NCI-H128 (cell line): Measurements from ENCODE around the gene ARHGEF37.
"Not testable (repeated sequence)": the region's sequence is repeated elsewhere in the genome, so short reads cannot be mapped to it uniquely, and the experiment has no call there.

Source experiments
- DNase-seq: peaks from one replicate; lab custom pipeline; 2025; ENCODE audit not compliant: unreplicated experiment; lab: John Stamatoyannopoulos, UW

ARHGEF37 gene

DNA sequence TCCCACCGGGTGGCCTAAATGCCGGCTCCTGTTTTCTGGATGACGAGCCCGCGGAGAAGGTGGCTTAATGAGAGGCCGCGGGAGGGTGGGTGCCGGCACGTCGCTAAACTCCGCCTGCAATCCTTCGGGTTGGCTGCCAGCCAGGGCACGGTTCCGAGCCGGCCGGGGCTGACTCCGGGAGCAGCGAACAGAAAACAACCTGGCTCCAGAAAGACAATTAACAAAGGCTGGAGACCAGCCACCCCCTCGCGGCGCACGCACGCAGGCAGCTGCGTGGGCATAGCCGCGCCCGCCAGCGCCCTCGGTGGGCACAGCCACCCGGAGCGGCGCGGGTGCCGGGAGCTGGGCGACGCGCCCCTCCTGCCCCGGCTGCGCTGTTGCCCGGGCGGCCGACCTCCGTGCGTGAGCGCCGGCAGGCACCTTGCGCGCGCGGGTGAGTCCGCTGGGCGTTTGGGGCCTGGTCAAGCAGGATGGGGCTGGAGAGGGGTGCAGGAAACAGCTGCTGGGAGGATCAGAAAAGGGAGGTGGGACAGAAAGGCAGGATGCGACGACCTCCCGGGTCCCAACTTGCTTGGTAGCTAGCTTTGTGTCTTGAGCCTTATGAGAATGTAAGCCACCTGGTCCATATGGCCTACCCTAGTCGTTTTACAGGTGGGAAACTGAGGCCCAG lies at the start of gene ARHGEF37:
TSS of gene ARHGEF37 (plus strand) at position 307 of the 670 bp plus-strand sequence. CDS start 16,272 bp downstream, outside the sequence.
- DNase-seq, result no peak

DNA sequence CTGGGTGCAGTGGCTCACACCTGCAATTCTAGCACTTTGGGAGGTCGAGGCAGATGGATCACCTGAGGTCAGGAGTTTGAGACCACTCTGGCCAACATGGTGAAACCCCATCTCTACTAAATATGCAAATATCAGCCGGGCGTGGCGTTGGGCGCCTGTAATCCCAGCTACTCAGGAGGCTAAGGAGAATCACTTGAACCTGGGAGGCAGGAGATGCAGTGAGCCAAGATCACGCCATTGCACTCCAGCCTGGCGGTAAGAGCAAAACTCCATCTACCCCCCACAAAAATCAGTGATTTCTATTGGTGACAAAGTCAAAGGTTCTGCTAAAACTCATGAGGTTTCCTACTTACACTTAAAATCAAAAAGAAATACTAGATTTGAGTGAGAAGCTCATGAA lies 48.9 kb upstream of the ARHGEF37 start:
- DNase-seq, result no peak

- not testable (repeated sequence) for DNase-seq
Observed at GRCh38 chr5:149535787-149536186, 45.5 kb upstream of the ARHGEF37 start.

GRCh38 chr5:149537374-149537975 lies 43.8 kb upstream of the ARHGEF37 start:
- no peak for DNase-seq

DNA sequence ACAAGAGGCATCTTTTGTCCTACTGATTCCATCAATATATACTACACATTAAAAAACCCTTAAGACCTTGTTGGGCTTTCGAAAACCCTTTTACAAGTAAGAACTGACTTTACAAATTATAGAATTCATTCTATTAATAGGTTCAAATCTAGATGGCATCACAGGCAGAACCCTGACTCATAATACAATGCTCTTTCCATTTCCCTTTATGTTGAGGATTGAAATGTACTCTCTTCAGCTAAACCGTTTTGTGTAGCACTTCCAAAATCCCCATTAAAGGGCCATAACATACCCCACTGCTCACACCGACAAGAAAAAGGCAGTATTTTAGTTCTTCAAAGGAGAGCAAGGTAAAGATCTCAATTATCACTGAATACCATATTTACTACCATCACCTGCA lies 41.2 kb upstream of the ARHGEF37 start:
- DNase-seq, result no peak

DNA sequence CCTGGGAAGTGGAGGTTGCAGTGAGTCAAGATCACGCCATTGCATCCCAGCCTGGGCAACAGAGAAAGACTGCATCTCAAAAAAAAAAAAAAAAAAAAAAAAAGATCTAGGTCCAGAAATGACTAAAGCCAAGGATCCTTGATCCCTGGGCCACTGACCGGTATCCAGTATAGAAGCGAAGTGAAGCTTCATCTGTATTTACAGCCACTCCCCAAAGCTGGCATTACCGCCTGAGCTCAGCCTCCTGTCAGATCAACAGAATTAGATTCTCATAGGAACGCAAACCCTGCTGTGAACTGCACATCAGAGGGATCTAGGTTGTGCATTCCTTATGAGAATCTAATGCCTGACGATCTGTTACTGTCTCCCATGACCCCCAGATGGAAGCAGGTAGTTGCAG lies 39.4 kb upstream of the ARHGEF37 start:
- DNase-seq, result no peak

- no peak for DNase-seq
Observed at GRCh38 chr5:149543361-149544027, 37.8 kb upstream of the ARHGEF37 start.

GRCh38 chr5:149544028-149544420 lies 37.3 kb upstream of the ARHGEF37 start:
- DNase-seq, result no peak

DNA sequence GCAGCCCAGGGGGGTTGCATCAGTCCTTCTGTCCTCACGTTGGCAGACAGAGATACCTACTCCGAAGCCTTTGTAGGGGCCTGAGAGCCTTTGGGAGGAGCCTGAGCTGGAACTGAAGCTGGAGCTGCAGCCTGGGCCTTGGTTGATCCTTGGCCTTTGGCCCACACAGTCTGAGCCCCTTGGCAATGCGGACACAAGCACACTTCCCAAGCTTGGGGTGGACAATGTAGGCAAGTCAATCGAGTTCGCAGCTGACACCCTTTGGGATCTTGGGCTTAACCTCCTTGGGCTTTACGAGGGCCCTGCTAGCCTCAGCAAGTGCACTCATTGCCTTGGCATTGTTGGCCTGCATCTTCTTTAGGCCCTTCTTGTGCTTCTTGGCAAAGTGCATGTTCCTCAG lies 36.0 kb upstream of the ARHGEF37 start:
- DNase-seq, result no peak

DNA sequence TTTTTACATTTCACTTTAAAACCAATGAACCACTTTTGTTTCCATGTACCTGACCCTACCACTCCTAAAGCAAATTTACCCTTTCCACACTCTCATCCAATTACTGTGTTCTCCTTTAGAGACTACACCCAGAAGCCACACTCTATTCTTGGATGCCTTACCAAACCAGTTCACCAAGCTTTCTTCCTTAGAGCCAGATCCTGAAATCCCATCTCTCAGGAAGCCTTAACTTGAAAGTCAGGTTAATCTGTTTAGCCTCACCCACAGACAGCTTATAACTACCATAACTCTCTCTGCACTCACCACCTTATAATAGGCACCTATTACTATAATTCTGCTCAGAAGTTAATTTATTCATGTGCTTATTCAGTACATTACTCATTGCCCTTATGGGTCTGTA lies 34.3 kb upstream of the ARHGEF37 start:
- DNase-seq, result no peak

DNA sequence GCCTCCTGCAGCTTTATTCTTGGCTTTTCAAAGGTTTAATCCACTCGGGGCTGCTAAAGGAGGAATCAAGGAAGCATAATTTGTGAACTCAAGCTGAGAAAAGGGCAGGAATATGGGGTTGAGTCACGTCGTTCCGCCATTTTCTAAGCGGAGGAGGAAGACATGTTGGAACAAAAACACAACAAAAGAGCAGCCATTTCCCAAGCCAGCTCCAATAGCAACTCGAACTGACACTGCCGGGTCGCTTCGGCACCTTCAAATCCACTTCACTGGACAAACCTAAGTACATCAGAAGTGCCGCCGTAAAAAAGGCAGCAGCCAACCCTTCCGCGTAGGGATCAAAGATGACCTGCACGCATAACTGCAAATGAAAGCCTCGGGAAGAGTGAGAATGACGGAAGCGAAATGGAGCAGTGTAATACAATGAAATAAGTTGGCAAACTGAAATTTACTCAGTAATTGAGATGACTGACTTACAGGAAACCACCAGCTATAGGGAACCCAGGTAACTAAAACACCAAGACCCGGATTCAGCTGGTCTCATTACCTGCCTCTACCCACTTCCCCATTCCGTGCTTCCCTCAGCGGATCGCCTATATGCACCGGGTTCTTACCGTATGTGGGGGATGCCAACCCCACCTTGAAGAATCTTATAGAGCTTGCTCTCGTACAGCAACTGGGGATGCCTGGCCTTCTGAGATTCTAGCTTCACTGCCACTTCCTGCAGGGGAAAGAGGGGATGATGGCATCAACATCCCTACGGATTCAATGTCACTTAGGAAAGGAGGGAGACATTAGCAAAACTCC lies 31.6 kb upstream of the ARHGEF37 start:
- DNase-seq, result peak; percentile 14

- DNase-seq, result no peak
Observed at GRCh38 chr5:149550268-149550583, 31.1 kb upstream of the ARHGEF37 start.

DNA sequence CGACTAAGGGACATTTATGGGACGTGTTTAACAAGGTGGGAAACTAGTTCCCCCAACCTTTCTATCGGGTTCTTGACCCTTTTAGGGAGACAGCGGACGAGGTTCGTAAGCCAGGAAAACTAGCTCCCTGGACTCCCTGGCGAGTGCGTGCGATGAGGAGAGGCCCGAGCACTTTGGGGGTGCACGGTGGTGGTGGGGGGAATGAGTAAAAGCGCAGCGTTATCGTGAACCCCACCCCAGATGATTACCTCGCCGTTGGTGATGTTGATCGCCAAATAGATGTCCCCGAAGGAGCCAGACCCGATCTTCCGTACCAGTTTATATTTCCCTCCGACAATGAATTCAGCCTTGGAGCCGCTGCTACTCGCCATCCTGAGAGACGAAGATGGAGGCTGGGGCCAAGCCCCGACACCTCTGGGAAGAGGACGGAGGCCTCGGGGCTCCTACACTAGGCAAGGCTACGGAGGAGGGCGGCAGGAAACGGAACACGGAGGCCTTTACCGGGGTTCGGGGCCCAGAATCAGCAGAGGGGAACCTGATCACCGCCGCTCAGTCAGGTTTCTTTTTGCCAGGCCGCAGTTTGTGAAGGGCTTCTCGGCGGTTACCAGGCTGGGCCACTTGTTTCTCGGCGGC lies 30.6 kb upstream of the ARHGEF37 start:
- no peak for DNase-seq

DNA sequence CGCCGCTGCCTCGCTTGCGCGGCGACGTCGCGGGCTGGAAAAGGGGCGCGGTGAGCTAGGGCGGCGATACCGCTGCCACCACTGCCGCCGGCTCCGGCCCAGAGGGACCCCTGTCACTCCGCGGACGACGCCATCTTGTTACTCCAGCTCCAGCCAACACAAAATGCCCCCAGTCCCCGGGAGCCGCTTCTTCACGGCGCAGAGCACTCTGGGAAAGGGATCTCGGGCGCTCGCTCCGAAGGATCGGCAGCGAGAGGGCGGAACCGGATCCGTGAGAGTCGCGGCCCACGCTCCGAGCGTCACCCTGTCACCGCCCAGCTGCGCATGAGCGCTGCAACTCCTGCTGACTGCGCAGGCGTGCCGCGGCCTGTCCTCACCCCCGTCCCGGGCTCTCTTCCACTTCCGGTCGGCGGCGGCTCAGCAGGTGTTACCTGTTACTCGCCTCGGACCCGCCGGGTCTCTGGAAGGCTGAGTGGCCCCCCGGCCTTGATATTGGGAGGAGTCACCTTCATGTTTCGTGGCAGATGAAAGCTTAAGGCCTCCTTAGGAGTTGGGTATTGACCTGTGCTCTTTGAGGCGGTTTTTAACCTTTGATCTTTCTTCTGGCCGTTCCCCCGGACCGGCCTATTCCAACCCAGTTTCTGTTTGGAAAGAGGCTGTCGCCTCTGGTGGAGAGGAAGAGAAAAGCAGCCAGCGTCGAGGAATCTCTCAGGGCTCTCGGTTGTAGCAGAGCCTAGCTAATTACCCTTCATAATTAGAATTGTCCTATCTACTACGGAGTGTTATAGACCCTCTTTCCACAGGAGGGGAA lies 29.9 kb upstream of the ARHGEF37 start, which contains the start of gene CSNK1A1:
TSS of gene CSNK1A1 (minus strand) at position 213 of the 811 bp plus-strand sequence. CDS start 475 bp downstream, outside the sequence.
- peak; percentile 88 for DNase-seq

DNA sequence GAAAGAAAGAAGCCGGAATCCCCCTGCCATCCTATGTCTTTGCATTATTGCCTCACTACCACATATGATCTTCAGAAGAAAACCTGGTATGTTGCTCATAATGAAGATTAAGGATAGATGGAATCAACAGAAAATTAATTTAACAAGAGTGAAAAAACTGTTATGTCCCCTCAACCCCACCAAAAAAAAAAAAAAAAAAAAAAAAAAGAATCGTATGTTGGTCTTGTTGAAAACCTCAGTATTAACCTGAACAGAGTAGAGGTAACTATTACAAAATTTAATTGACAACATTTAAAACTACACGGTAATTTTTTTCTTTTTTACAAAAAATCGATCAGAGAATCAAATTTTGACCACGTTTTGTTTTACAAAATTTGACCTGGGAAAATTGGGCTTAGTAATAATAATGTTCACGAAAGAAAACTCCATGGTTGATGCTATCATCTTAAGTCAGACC lies 29.2 kb upstream of the ARHGEF37 start:
- no peak for DNase-seq

DNA sequence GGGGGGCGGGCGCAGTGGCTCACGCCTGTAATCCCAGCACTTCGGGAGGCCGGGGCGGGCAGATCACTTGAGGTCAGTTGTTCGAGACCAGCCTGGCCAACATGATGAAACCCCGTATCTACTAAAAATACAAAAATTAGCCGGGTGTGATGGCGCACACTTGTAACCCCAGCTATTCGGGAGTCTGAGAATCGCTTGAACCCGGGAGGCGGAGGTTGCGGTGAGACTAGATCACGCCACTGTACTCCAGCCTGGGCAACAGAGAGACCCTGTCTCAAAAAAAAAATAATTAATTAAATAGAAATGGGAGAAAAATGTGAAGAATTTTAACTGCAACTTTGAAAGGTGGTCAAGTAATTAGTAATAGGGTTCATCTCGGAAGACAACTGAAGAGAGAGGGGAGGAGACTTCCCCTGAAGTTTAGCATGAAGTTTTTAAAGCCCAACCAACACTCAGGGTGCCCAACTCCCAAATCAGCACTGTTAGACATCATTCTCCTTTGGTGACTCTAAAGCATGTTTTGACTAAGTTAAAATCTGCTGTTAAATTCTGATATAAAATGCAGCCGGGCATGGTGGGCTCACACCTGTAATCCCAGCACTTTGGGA lies 28.6 kb upstream of the ARHGEF37 start:
- DNase-seq, result no peak

GRCh38 chr5:149559706-149560105 lies 21.6 kb upstream of the ARHGEF37 start:
- no peak for DNase-seq

DNA sequence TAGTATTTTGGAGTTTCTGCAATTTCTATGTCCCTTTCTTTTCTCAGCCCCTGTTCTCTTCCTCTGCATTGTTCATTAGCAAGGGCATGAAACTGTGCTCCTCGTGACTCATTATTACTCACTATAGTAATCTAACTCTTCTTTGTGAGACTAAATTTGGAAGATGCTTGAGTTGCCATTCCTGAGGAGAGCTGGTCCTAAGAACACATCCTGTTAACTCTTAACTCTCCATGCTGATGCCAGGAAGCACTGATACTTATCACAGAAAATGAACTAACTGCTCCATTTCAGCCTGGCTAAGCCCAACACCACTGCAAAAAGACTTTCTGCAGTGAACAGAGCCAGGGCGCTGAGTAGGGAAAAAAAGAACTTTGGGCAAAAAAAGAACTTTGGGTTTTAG lies 19.4 kb upstream of the ARHGEF37 start:
- no peak for DNase-seq

GRCh38 chr5:149563466-149563865 lies 17.8 kb upstream of the ARHGEF37 start:
- no peak for DNase-seq
